Heart left ventricle (tissue), 16 donors: Measurements from ENCODE around the gene FUT4. TPM values are rescaled to one million over a fixed set of nuclear protein-coding genes. Genes with fewer than 3 reads are reported as not detected.

ENCODE experiments used
- ATAC-seq, 4 donors: fragments of 200-7000 bp; cut with Tn5 transposase; one replicate each; pipeline ENCODE4 v1.9.1; 2020 to 2022; ENCODE audit warnings: moderate library complexity in 4 of 4, mild to moderate bottlenecking in 3 of 4, moderate number of reproducible peaks in 1 of 4
- DNase-seq, 5 donors: peaks; one replicate each; pipeline ENCODE4 v3.0.0-alpha.2; 2020
- H3K27ac ChIP-seq, 12 donors: fragments of 200-600 bp; sonication (generic) in 4 of 12; one replicate each; pipeline versions ENCODE4 v1.5.0 to v1.8.0; 2016 to 2022; ENCODE audit warnings: mild to moderate bottlenecking in 2 of 12
- H3K27me3 ChIP-seq, 9 donors: fragments of 200-600 bp; sonication (generic) in 2 of 9; one replicate each; pipeline versions ENCODE4 v1.5.1 to v1.8.0; 2016 to 2022; ENCODE audit warnings: mild to moderate bottlenecking in 3 of 9
- H3K36me3 ChIP-seq, 9 donors: fragments of 200-600 bp; sonication (generic) in 2 of 9; one replicate each; pipeline versions ENCODE4 v1.5.0 to v1.8.0; 2018 to 2022; ENCODE audit warnings: mild to moderate bottlenecking in 2 of 9
- H3K4me1 ChIP-seq, 12 donors: fragments of 200-600 bp; sonication (generic) in 4 of 12; one replicate each; pipeline versions ENCODE4 v1.5.0 to v1.8.0; 2016 to 2022; ENCODE audit warnings: mild to moderate bottlenecking in 3 of 12
- H3K4me3 ChIP-seq, 12 donors: fragments of 200-600 bp; sonication (generic) in 4 of 12; one replicate each; pipeline versions ENCODE4 v1.5.0 to v1.8.0; 2017 to 2022; ENCODE audit warnings: mild to moderate bottlenecking in 9 of 12, moderate library complexity in 4 of 12
- H3K9me3 ChIP-seq, 12 donors: fragments of 200-600 bp; sonication (generic) in 4 of 12; one replicate each; pipeline versions ENCODE4 v1.5.0 to v1.8.0; 2016 to 2022; ENCODE audit warnings: mild to moderate bottlenecking in 1 of 12
- POLR2A ChIP-seq, 2 donors: fragments of 450-650 bp; IDR thresholded peaks; one replicate each; pipeline ENCODE4 v1.6.1; 2017; ENCODE audit warnings: antibody characterized with exemption in 2 of 2, mild to moderate bottlenecking in 2 of 2, moderate library complexity in 2 of 2
- WGBS, 4 donors: extraction: QIAGEN DNeasy Blood & Tissue Kit in 2 of 4; methylation state at CpG; one replicate each; pipeline versions ENCODE4 v1.1.5 to v1.1.7; 2013 to 2018; 5-methylcytosine and 5-hydroxymethylcytosine counted together
- intact Hi-C, 10 donors: fragments of 100-400 bp; cut with DNase I; formaldehyde crosslinking; loops; one replicate each; pipeline versions ENCODE4 v1.11.1 to v1.14.2; 2022
- polyA plus RNA-seq, 2 donors: library from polyadenylated mRNA; stranded (reverse); fragments of 200-250 nt; gene quantifications; one replicate each; pipeline ENCODE4 v1.2.3, GENCODE V29; 2013
- total RNA-seq, 9 donors: library from RNA; depleted of rRNA in 2 of 9; stranded (reverse); fragments of >200 nt in 2 of 9; fragmentation: NEBNext Ultra II Directional in 3 of 9; extraction: Animal tissue kit (Norgen Biotek cat#: 25700) in 3 of 9; gene quantifications; one replicate each; pipeline versions ENCODE4 v1.1.0 to v1.2.4, GENCODE V29; 2016 to 2023
- TF ChIP-seq, protein P1 (sequence below), 12 donors: fragments of 200-600 bp; sonication (generic) in 4 of 12; IDR thresholded peaks; one replicate each; pipeline versions ENCODE4 v1.5.0 to v1.8.0; 2018 to 2022; ENCODE audit warnings: antibody characterized with exemption in 12 of 12, mild to moderate bottlenecking in 5 of 12
- donor health status: ischemic (EF 13 %, LVEDD 7.1; RV severe dilation, severe dysfunction).
- donor health status: healthy with polysubstance abuse.
- donor health status: DM: no; HTN: yes; CAD: no.
- donor health status: DM: no; HTN: no; CAD: no.
- donor health status: ischemic (EF 25% LVEDD 6.9; RV normal size, moderate dysfunction).
- donor health status: ischemic (EF 25% LVEDD 5.7; RV mildly dilated, moderate dysfunction).
- donor health status: healthy.
- donor health status: DM: yes; HTN: yes; CAD: no.
- donor health status: ischemic (EF 35%, LVEDD 5.7; RV mildly dilated, moderate dysfunction).
- donor health status: nonischemic (EF 11% LVEDD 7.7; RV severe dilation, severe dysfunction).
- donor health status: DM: yes; HTN: yes; CAD: no.
- donor health status: PGD.
- donor health status: ischemic (EF 29% LVEDD 5.4; RV normal size, mild dysfunction).
- donor health status: nonischemic (EF 23%, LVEDD 6.1; RV moderate dilation, normal function).

Gene FUT4
- total and polyA plus RNA-seq, 11 donors: 0.46 to 4.7 (median 1.2) TPM

DNA sequence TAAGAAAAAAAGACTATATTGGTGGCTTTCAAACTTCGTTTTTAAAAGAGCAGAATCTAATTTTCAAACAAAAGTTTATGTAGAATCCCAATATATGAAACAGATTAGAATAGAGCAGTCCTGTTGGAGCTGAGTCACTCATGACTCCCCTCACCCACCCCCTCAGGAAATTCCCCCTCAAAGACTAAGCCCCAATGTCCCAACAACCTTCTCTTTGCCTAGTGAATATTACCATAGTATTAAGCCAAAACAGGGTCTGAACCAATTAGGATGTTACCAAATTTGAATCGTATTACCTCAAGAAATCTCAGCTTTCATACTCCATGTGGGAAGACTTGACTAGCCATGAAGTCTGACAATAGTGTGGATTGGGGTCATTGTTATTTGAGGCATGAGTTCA lies 15.6 kb downstream of the FUT4 start:
- no peak for ATAC-seq
- no peaks in the 10 kb centered on the region for H3K27me3 ChIP-seq
- intact Hi-C loops: loop anchor here in 1 of 10 donors (5.0 kb wide), 1 partner anchor 37 kb away; no protein-coding TSS in a partner anchor
- H3K4me3 ChIP-seq: no peak overlapping the region
- WGBS, 4 donors: 93 to 97% (median 95%) methylated on average over 2 of the region's 2 CpGs
- TF ChIP-seq POLR2A (IDR thresholded peaks at IDR 0.05): no peak
- DNase-seq: no peak
- H3K9me3 ChIP-seq: no peaks in the 10 kb centered on the region
- H3K27ac ChIP-seq: no peak overlapping the region
- H3K36me3 ChIP-seq: no peaks in the 10 kb centered on the region
- peaks cover 0 to 51% (median 6%) of the 10 kb centered on the region in 12 donors for H3K4me1 ChIP-seq

DNA sequence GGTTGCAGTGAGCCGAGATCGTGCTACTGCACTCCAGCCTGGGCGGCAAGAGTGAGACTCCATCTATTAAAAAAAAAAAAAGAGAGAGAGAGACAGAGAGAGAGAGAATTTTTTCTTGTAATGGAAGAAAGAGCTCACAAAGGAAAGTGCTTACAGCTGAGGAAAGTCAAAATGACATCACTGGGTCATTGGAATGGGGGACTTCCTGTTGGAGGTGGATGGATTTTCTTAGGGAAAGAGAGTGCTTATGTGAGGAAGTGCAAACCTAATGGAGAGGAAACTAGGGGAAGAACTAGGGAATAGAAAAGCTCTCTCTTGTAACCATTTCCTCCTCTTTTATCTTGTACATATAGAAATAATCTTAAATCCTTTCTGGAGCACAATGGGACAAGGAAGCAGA lies 17.1 kb downstream of the FUT4 start:
- DNase-seq: no peak
- intact Hi-C loops: loop anchor here in 4 of 10 donors (2.0 to 5.0 kb wide), 2 partner anchors 39 to 40 kb away; no protein-coding TSS in a partner anchor
- no peak for ATAC-seq
- Histone ChIP-seq H3K27ac (no peak overlapping the region), H3K4me1 (peaks cover 0 to 51% (median 6%) of the 10 kb centered on the region in 12 donors), H3K9me3 (no peaks in the 10 kb centered on the region), H3K27me3 (no peaks in the 10 kb centered on the region), H3K4me3 (no peak overlapping the region), H3K36me3 (no peaks in the 10 kb centered on the region)
- TF ChIP-seq, protein P1, sequence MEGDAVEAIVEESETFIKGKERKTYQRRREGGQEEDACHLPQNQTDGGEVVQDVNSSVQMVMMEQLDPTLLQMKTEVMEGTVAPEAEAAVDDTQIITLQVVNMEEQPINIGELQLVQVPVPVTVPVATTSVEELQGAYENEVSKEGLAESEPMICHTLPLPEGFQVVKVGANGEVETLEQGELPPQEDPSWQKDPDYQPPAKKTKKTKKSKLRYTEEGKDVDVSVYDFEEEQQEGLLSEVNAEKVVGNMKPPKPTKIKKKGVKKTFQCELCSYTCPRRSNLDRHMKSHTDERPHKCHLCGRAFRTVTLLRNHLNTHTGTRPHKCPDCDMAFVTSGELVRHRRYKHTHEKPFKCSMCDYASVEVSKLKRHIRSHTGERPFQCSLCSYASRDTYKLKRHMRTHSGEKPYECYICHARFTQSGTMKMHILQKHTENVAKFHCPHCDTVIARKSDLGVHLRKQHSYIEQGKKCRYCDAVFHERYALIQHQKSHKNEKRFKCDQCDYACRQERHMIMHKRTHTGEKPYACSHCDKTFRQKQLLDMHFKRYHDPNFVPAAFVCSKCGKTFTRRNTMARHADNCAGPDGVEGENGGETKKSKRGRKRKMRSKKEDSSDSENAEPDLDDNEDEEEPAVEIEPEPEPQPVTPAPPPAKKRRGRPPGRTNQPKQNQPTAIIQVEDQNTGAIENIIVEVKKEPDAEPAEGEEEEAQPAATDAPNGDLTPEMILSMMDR (IDR thresholded peaks at IDR 0.05): no peak
- no peak for TF ChIP-seq POLR2A (IDR thresholded peaks at IDR 0.05)
- 85 to 94% (median 87%) methylated on average over 3 of the region's 3 CpGs for WGBS, 4 donors

DNA sequence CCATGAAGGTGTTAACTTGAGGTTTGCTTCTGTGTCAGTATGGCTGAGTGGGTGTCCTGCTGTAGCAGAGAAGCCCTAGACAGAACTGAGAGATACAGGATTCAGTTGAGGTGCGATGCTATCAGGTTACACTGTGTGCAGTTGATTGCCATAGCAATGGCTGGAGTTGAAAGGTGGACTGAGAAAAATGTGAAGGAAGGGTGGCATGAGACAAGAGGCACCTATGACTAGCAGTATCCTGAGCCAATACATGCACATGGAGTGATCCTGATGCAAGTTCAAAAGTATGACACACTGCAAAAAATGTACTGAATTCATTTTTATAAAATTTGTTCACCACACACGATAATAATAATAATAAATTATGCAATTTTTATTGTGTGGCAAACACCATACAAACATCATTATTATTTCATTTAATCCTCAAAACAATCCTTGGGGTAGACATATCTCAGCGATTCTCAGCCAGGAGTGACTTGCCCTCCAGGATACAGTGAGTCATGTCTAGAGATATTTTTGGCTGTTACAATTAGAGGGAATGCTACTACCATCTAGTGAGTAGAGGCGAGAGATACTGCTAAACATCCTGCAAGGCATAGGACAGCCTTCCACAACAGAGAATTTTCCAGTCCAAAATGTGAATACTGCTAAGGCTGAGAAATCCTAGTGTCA lies 19.6 kb downstream of the FUT4 start:
- Histone ChIP-seq H3K4me3 (no peak overlapping the region), H3K27me3 (no peaks in the 10 kb centered on the region), H3K4me1 (peaks cover 0 to 35% (median 6%) of the 10 kb centered on the region in 12 donors), H3K36me3 (no peaks in the 10 kb centered on the region), H3K9me3 (no peaks in the 10 kb centered on the region), H3K27ac (no peak overlapping the region)
- no peak for DNase-seq
- WGBS, 4 donors: 36 to 53% (median 41%) methylated on average over 4 of the region's 4 CpGs
- peak; percentile 95 to 99 (median 98) for ATAC-seq
- TF ChIP-seq, protein P1 (IDR thresholded peaks at IDR 0.05): peak in 9 of 12 donors; percentile 6 to 55 (median 48)
- TF ChIP-seq POLR2A (IDR thresholded peaks at IDR 0.05): no peak
- intact Hi-C loops: loop anchor here in 7 of 10 donors (1.0 to 5.0 kb wide), 4 partner anchors 41 to 45 kb away; no protein-coding TSS in a partner anchor

DNA sequence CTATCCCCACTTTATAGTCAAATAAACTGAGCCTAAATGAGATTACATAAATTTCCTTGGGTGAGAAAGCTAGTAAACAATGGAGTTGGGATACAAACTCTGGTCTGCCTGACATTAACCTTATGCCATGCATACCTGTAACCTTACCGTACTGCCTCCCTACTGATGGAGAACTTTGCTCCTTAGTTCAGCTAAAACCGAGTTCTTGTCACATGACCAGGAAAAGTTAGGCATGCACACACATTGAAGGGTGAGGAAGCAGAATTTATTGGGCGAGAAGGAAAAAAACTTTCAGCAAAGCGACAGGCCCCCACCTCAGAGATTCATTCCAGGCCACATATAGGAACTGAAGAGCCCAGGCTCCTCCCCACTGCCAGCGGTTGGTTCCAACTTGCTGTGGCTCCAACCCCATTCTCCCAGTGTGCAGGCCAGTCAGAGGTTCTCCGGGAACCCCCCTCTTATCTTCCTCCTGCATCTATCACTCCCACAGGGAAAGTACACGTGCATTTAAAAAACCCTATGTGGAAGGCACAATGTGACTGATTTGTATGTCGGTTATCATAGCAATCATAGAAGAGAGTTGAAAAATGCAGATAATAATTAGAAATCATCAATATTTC lies 20.2 kb downstream of the FUT4 start:
- no peak for DNase-seq
- intact Hi-C loops: loop anchor here in 7 of 10 donors (1.0 to 5.0 kb wide), 4 partner anchors 42 to 45 kb away; no protein-coding TSS in a partner anchor
- no peaks in the 10 kb centered on the region for H3K36me3 ChIP-seq
- WGBS, 4 donors: 65 to 74% (median 69%) methylated on average over 8 of the region's 8 CpGs
- TF ChIP-seq, protein P1 (IDR thresholded peaks at IDR 0.05): no peak
- TF ChIP-seq POLR2A (IDR thresholded peaks at IDR 0.05): no peak
- no peaks in the 10 kb centered on the region for H3K9me3 ChIP-seq
- no peak overlapping the region for H3K27ac ChIP-seq
- peaks cover 0 to 29% (median 4%) of the 10 kb centered on the region in 12 donors for H3K4me1 ChIP-seq
- H3K27me3 ChIP-seq: no peaks in the 10 kb centered on the region
- no peak overlapping the region for H3K4me3 ChIP-seq
- peak in 2 of 4 donors; percentile 12 to 31 for ATAC-seq
